NB4 (cell line): ENCODE measurements around the gene DCHS2.

Experiments
- DNase-seq: peaks from one replicate; pipeline ENCODE4 v3.0.0; 2010; ENCODE audit warnings: low read depth
- H3K4me3 ChIP-seq: one replicate; pipeline ENCODE4 v1.5.1; 2011; ENCODE audit warnings: mild to moderate bottlenecking, low read depth, low read length, moderate library complexity
- CTCF ChIP-seq: IDR thresholded peaks from one replicate; pipeline ENCODE4 v1.5.1; 2012; ENCODE audit warnings: low read depth, low read length
- MAX ChIP-seq: IDR thresholded peaks from 2 replicates; pipeline ENCODE4 v1.6.1; 2011; ENCODE audit warnings: low read depth, low read length
- MYC ChIP-seq: IDR thresholded peaks from 2 replicates; pipeline ENCODE4 v1.6.1; 2011; ENCODE audit warnings: low read depth, low read length
- POLR2A ChIP-seq: IDR thresholded peaks from 2 replicates; pipeline ENCODE4 v1.6.1; 2011; ENCODE audit warnings: mild to moderate bottlenecking; ENCODE audit not compliant: insufficient read length; ENCODE audit errors: extremely low read depth

Gene DCHS2

GRCh38 chr4:154491341-154492271, at the start of gene DCHS2:
DCHS2 (minus strand) TSS chr4:154491799; CDS start chr4:154491355, 444 bp downstream.
- DNase-seq: no peak
- no peak within 1 kb of the TSS for H3K4me3 ChIP-seq
- TF ChIP-seq POLR2A: no peak
- no peak for TF ChIP-seq CTCF
- no peak for TF ChIP-seq MAX
- no peak for TF ChIP-seq MYC

- TF ChIP-seq MYC: no peak
- TF ChIP-seq CTCF: no peak
- TF ChIP-seq MAX: no peak
- no peak for TF ChIP-seq POLR2A
- no peak for DNase-seq
Observed at GRCh38 chr4:154534296-154534695, 42.7 kb upstream of the DCHS2 start.

GRCh38 chr4:154529728-154530519, 38.3 kb upstream of the DCHS2 start:
- H3K4me3 ChIP-seq: no peak overlapping the region
- TF ChIP-seq MAX (no peak), CTCF (no peak), MYC (no peak)
- no peak for DNase-seq

More at GRCh38 chr4:154534296-154534695, 42.7 kb upstream of the DCHS2 start:
- no peak overlapping the region for H3K4me3 ChIP-seq

GRCh38 chr4:154528869-154529268, 37.3 kb upstream of the DCHS2 start:
- no peak for DNase-seq
- no peak for TF ChIP-seq POLR2A
- no peak for TF ChIP-seq CTCF
- no peak for TF ChIP-seq MAX
- no peak for TF ChIP-seq MYC

GRCh38 chr4:154527308-154527707, 35.7 kb upstream of the DCHS2 start:
- no peak for TF ChIP-seq MAX
- no peak for DNase-seq
- no peak overlapping the region for H3K4me3 ChIP-seq

More at GRCh38 chr4:154528869-154529268, 37.3 kb upstream of the DCHS2 start:
- H3K4me3 ChIP-seq: no peak overlapping the region

GRCh38 chr4:154526151-154526550, 34.6 kb upstream of the DCHS2 start:
- no peak overlapping the region for H3K4me3 ChIP-seq

More at GRCh38 chr4:154526151-154526550, 34.6 kb upstream of the DCHS2 start:
- TF ChIP-seq POLR2A (no peak), MAX (no peak), CTCF (no peak), MYC (no peak)
- peak; percentile 3 for DNase-seq
